HG02798 (cell line): Measurements from ENCODE around the gene POU3F1.

Experiments used
- ATAC-seq: cut with Tn5 transposase; IDR thresholded peaks from one replicate; pipeline ENCODE4 v1.9.1; 2021; ENCODE audit warnings: mild to moderate bottlenecking; ENCODE audit not compliant: unreplicated experiment, poor library complexity

The POU3F1 gene

GRCh38 chr1:38009088-38009840 is 37.3 kb downstream of the POU3F1 start:
- no peak for ATAC-seq

- no peak for ATAC-seq
These were observed 40.4 kb downstream of the POU3F1 start for GRCh38 chr1:38006008-38006828.

GRCh38 chr1:38005195-38006007 is 41.2 kb downstream of the POU3F1 start, which contains the start of gene FHL3:
Gene FHL3, minus strand, starts transcription at chr1:38005514. Its CDS starts 6,102 bp downstream, at chr1:37999412.
- peak; percentile 50 for ATAC-seq

GRCh38 chr1:38004284-38005108 is 42.1 kb downstream of the POU3F1 start:
- no peak for ATAC-seq

GRCh38 chr1:38003261-38004250 is 43.0 kb downstream of the POU3F1 start:
- no peak for ATAC-seq

GRCh38 chr1:38000529-38001455 is 45.8 kb downstream of the POU3F1 start:
- ATAC-seq = no peak

- no peak for ATAC-seq
These were observed 46.4 kb downstream of the POU3F1 start for GRCh38 chr1:38000233-38000528.

GRCh38 chr1:37999430-38000232 is 47.0 kb downstream of the POU3F1 start:
- ATAC-seq = no peak

- no peak for ATAC-seq
These were observed 47.6 kb downstream of the POU3F1 start for GRCh38 chr1:37998913-37999429.

GRCh38 chr1:37998089-37998808 is 48.3 kb downstream of the POU3F1 start:
- no peak for ATAC-seq

- ATAC-seq = no peak
These were observed 49.1 kb downstream of the POU3F1 start for GRCh38 chr1:37997256-37998088.

GRCh38 chr1:37995751-37996345 is 50.7 kb downstream of the POU3F1 start:
- ATAC-seq = no peak

GRCh38 chr1:37994886-37995566 is 51.6 kb downstream of the POU3F1 start:
- no peak for ATAC-seq
